Lower leg skin (tissue), 4 donors: ENCODE results near the gene TSPAN33. TPM values are rescaled to one million over a fixed set of nuclear protein-coding genes. Genes with fewer than 3 reads are reported as not detected.
"Not testable (repeated sequence)": the region's sequence is repeated elsewhere in the genome, so short reads cannot be mapped to it uniquely, and the experiment has no call there.

Source experiments
- DNase-seq, 2 donors: peaks; one replicate each; pipeline ENCODE4 v3.0.0-alpha.2; 2019; ENCODE audit warnings: low spot score in 2 of 2
- H3K4me3 ChIP-seq: fragments of 200-600 bp; sonication (generic); 2 replicates; pipeline ENCODE4 v1.5.1; 2017; ENCODE audit warnings: mild to moderate bottlenecking, low read depth; ENCODE audit not compliant: poor library complexity, severe bottlenecking
- CTCF ChIP-seq, 3 donors: fragments of 450-650 bp; IDR thresholded peaks; one replicate each; pipeline ENCODE4 v1.5.1; 2016; ENCODE audit warnings: antibody characterized with exemption in 3 of 3, mild to moderate bottlenecking in 3 of 3, moderate library complexity in 2 of 3
- POLR2A ChIP-seq, 2 donors: fragments of 450-650 bp; IDR thresholded peaks; one replicate each; pipeline ENCODE4 v1.6.1; 2016 to 2017; ENCODE audit warnings: antibody characterized with exemption in 2 of 2, mild to moderate bottlenecking in 1 of 2, moderate library complexity in 1 of 2
- WGBS, 2 donors: methylation state at CpG; one replicate each; pipeline ENCODE4 v1.1.5; 2018; 5-methylcytosine and 5-hydroxymethylcytosine counted together
- intact Hi-C: fragments of 100-400 bp; cut with DNase I; formaldehyde crosslinking; loops from one replicate; pipeline ENCODE4 v1.15.0; 2023; ENCODE audit warnings: low total_unique reads
- total RNA-seq, 4 donors: library from RNA; depleted of rRNA; stranded (reverse); fragments of >200 nt; gene quantifications; one replicate each; pipeline ENCODE4 v1.1.0, GENCODE V29; 2016

TSPAN33 gene
- total RNA-seq, 4 donors from 2014 or later = 7.4 to 13.4 (median 9.9) TPM

GRCh38 chr7:129210256-129210988 is 65.9 kb downstream of the TSPAN33 start:
- TF ChIP-seq POLR2A (IDR thresholded peaks at IDR 0.05) = no peak
- TF ChIP-seq CTCF (IDR thresholded peaks at IDR 0.05) = no peak
- DNase-seq = peak; percentile 55 to 95
- H3K4me3 ChIP-seq = no peak overlapping the region
- WGBS, 2 donors = 59 to 62% methylated on average over 16 of the region's 16 CpGs
- intact Hi-C loops = loop anchor here (2.0 to 10.0 kb wide), 3 partner anchors 44 to 154 kb away; no protein-coding TSS in a partner anchor

GRCh38 chr7:129210989-129211312 is 66.4 kb downstream of the TSPAN33 start:
- DNase-seq = no peak
- TF ChIP-seq POLR2A (IDR thresholded peaks at IDR 0.05) (no peak), CTCF (IDR thresholded peaks at IDR 0.05) (no peak)
- H3K4me3 ChIP-seq = no peak overlapping the region
- WGBS, 2 donors = 91 to 92% methylated on average over 14 of the region's 14 CpGs
- intact Hi-C loops = loop anchor here (2.0 to 10.0 kb wide), 3 partner anchors 44 to 154 kb away; no protein-coding TSS in a partner anchor

GRCh38 chr7:129212126-129212525 is 67.6 kb downstream of the TSPAN33 start:
- 90% methylated on average over 10 to 14 of the region's 14 CpGs for WGBS, 2 donors
- intact Hi-C loops = loop anchor here (10.0 kb wide), 2 partner anchors 63 to 153 kb away; no protein-coding TSS in a partner anchor
- DNase-seq = peak in 1 of 2 donors; percentile 82
- TF ChIP-seq CTCF (IDR thresholded peaks at IDR 0.05) (no peak), POLR2A (IDR thresholded peaks at IDR 0.05) (no peak)
- H3K4me3 ChIP-seq = no peak overlapping the region

- peak in 1 of 2 donors; percentile 77 for DNase-seq
- 84 to 86% methylated on average over 4 of the region's 4 CpGs for WGBS, 2 donors
- no peak overlapping the region for H3K4me3 ChIP-seq
- no peak for TF ChIP-seq CTCF (IDR thresholded peaks at IDR 0.05)
- no peak for TF ChIP-seq POLR2A (IDR thresholded peaks at IDR 0.05)
- intact Hi-C loops = loop anchor here (10.0 kb wide), 2 partner anchors 62 to 152 kb away; no protein-coding TSS in a partner anchor
Measured at GRCh38 chr7:129212596-129212995, 68.1 kb downstream of the TSPAN33 start.

- WGBS, 2 donors = 50 to 57% methylated on average over 15 of the region's 15 CpGs
- H3K4me3 ChIP-seq = no peak overlapping the region
- DNase-seq = peak in 1 of 2 donors; percentile 82
- TF ChIP-seq POLR2A (IDR thresholded peaks at IDR 0.05) (no peak), CTCF (IDR thresholded peaks at IDR 0.05) (no peak)
- intact Hi-C loops = loop anchor here (10.0 kb wide), 2 partner anchors 61 to 151 kb away; no protein-coding TSS in a partner anchor
Measured at GRCh38 chr7:129213828-129214227, 69.3 kb downstream of the TSPAN33 start.

GRCh38 chr7:129215691-129216090 is 71.2 kb downstream of the TSPAN33 start:
- DNase-seq = peak in 1 of 2 donors; percentile 36
- WGBS, 2 donors = 91 to 92% methylated on average over 13 to 15 of the region's 15 CpGs
- intact Hi-C loops = loop anchor here (10.0 kb wide), 2 partner anchors 59 to 149 kb away; no protein-coding TSS in a partner anchor
- not testable (repeated sequence) for H3K4me3 ChIP-seq

GRCh38 chr7:129216101-129216715 is 71.7 kb downstream of the TSPAN33 start:
- intact Hi-C loops = loop anchor here (10.0 kb wide), 2 partner anchors 59 to 149 kb away; no protein-coding TSS in a partner anchor
- peak in 1 of 2 donors; percentile 76 for DNase-seq
- not testable (repeated sequence) for H3K4me3 ChIP-seq
- 92 to 93% methylated on average over 16 to 20 of the region's 34 CpGs for WGBS, 2 donors

- 79 to 84% methylated on average over 8 of the region's 8 CpGs for WGBS, 2 donors
- intact Hi-C loops = loop anchor here (10.0 kb wide), 2 partner anchors 58 to 148 kb away; no protein-coding TSS in a partner anchor
- not testable (repeated sequence) for H3K4me3 ChIP-seq
- DNase-seq = peak in 1 of 2 donors; percentile 12
Measured at GRCh38 chr7:129216821-129217416, 72.4 kb downstream of the TSPAN33 start.
